Ishikawa (cell line): ENCODE data around the gene KCTD14.

Source experiments
- CEBPB ChIP-seq: IDR thresholded peaks from 2 replicates; pipeline ENCODE4 v1.6.1; 2012
- CREB1 ChIP-seq: IDR thresholded peaks from 2 replicates; pipeline ENCODE4 v1.6.1; 2012; ENCODE audit warnings: low read depth
- EGR1 ChIP-seq: IDR thresholded peaks from 2 replicates; pipeline ENCODE4 v1.6.1; 2012
- EP300 ChIP-seq: IDR thresholded peaks from 2 replicates; pipeline ENCODE4 v1.6.1; 2012; ENCODE audit warnings: borderline replicate concordance
- FOXM1 ChIP-seq: IDR thresholded peaks from 2 replicates; pipeline ENCODE4 v1.6.1; 2012; ENCODE audit warnings: low read depth, borderline replicate concordance
- MAX ChIP-seq: IDR thresholded peaks from 2 replicates; pipeline ENCODE4 v1.6.1; 2012
- NFIC ChIP-seq: IDR thresholded peaks from 2 replicates; pipeline ENCODE4 v1.6.1; 2012
- RAD21 ChIP-seq: IDR thresholded peaks from 2 replicates; pipeline ENCODE4 v1.6.1; 2012; ENCODE audit warnings: low read depth
- REST ChIP-seq: IDR thresholded peaks from 2 replicates; pipeline ENCODE4 v1.6.1; 2012; ENCODE audit warnings: low read depth, mild to moderate bottlenecking
- TAF1 ChIP-seq: IDR thresholded peaks from 2 replicates; pipeline ENCODE4 v1.6.1; 2012; ENCODE audit warnings: low read depth, mild to moderate bottlenecking
- TCF12 ChIP-seq: IDR thresholded peaks from 2 replicates; pipeline ENCODE4 v1.6.1; 2012; ENCODE audit warnings: low read depth
- TEAD4 ChIP-seq: IDR thresholded peaks from 2 replicates; pipeline ENCODE4 v1.6.1; 2012
- YY1 ChIP-seq: IDR thresholded peaks from 2 replicates; pipeline ENCODE4 v1.6.1; 2012; ENCODE audit warnings: low read depth
- ZBTB7A ChIP-seq: IDR thresholded peaks from 2 replicates; pipeline ENCODE4 v1.6.1; 2012; ENCODE audit warnings: low read depth
- TF ChIP-seq, protein P1 (sequence below): IDR thresholded peaks from 2 replicates; pipeline ENCODE4 v1.6.1; 2012

Gene KCTD14

DNA sequence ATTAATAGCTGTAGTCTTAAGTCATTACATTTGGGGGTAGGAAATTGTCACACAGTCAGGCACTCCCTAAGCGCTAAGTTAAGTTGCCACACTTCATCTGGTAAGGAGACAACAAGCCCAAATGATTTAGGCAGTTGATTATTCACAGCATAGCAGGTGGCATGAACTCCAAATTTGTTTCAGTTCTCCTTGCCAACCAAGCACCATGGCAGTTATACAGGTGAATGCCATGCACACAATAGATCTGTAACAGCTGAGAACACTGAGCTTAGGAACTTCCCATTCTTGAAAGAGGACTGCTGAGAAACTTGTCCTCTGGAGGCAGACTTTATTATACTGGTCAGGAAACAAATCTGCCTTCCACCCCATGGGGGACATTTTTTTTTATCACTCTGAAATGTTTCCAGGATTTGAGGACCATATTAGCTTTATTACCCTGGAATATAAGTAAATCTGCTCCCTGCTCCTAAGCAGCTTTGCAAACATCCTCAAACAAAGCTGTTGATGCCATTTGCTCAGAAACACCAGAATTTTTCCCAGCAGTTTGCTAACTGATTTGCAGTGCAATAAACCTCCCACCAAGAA is 23.5 kb downstream of the KCTD14 start:
- TF ChIP-seq, protein P1, sequence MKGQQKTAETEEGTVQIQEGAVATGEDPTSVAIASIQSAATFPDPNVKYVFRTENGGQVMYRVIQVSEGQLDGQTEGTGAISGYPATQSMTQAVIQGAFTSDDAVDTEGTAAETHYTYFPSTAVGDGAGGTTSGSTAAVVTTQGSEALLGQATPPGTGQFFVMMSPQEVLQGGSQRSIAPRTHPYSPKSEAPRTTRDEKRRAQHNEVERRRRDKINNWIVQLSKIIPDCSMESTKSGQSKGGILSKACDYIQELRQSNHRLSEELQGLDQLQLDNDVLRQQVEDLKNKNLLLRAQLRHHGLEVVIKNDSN: no peak
- TF ChIP-seq MAX: no peak
- no peak for TF ChIP-seq FOXM1
- no peak for TF ChIP-seq TAF1
- no peak for TF ChIP-seq EP300
- no peak for TF ChIP-seq NFIC
- TF ChIP-seq REST: no peak
- TF ChIP-seq YY1: no peak
- TF ChIP-seq ZBTB7A: no peak
- TF ChIP-seq CEBPB: no peak
- TF ChIP-seq TEAD4: no peak
- TF ChIP-seq EGR1: no peak
- no peak for TF ChIP-seq CREB1
- TF ChIP-seq TCF12: no peak

- TF ChIP-seq EP300 (no peak; the same call in 1 of the 2 replicates), YY1 (peak; percentile 95), ZBTB7A (no peak), TCF12 (peak; percentile 64), TEAD4 (peak; percentile 60), REST (no peak), RAD21 (peak; percentile 15; the same call in 1 of the 2 replicates), NFIC (peak; percentile 55), FOXM1 (0 out of 2 replicates have a peak, but pooled peaks have one; percentile 24), CREB1 (peak; percentile 33; the same call in 1 of the 2 replicates), EGR1 (peak; percentile 98), CEBPB (peak; percentile 34; the same call in 1 of the 2 replicates), TAF1 (peak; percentile 88), MAX (peak; percentile 77)
- TF ChIP-seq, protein P1: peak; percentile 45
Observed at GRCh38 chr11:77994434-77995362, 28.4 kb downstream of the KCTD14 start, which contains the start of gene INTS4. Gene INTS4 (minus strand): TSS chr11:77994668. CDS start chr11:77994643, 25 bp downstream.

GRCh38 chr11:77993902-77994301 is 29.2 kb downstream of the KCTD14 start:
- TF ChIP-seq FOXM1: no peak
- no peak for TF ChIP-seq ZBTB7A
- no peak for TF ChIP-seq TAF1
- no peak for TF ChIP-seq REST

DNA sequence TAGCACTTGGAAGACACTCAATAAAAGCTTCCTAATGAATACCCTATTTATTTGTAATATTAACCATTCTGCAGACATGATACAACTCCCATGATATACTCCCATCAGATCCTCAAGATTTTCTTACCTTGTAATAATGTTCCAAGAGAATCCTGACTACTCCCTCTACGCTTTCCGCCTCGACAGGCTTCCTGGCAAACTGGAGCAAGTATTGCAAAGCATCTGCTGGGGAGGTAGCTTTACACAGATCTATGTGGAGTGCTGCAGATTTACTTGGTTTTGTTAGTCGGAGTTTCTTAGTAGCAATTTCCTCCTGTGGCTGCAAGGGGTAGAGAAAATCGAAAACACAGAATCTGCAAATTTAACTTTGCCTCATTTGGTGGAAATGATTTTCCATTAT is 32.1 kb downstream of the KCTD14 start:
- TF ChIP-seq NFIC (no peak), TCF12 (no peak), EP300 (no peak), TEAD4 (no peak), YY1 (no peak)
